Ovary (tissue), 3 donors: ENCODE measurements around the gene SLC9A6.

Experiments used
- CTCF ChIP-seq, 3 donors: fragments of 450-650 bp in 2 of 3; fragments of 200-600 bp in 1 of 3; IDR thresholded peaks; one replicate each; pipeline versions ENCODE4 v1.5.1 to v1.8.0; 2016 to 2022; ENCODE audit warnings: antibody characterized with exemption in 3 of 3, mild to moderate bottlenecking in 1 of 3
- EP300 ChIP-seq: sonication (generic); formaldehyde crosslinking; IDR thresholded peaks from one replicate; pipeline ENCODE4 v1.6.1; 2017; ENCODE audit warnings: antibody characterized with exemption
- POLR2A ChIP-seq: fragments of 450-650 bp; IDR thresholded peaks from one replicate; pipeline ENCODE4 v1.6.1; 2017; ENCODE audit warnings: antibody characterized with exemption, mild to moderate bottlenecking, moderate library complexity
- donor health status: DM: no; HTN: no; CAD: no.

GRCh38 chrX:136035663-136036062 lies 50.4 kb downstream of the SLC9A6 start:
- TF ChIP-seq CTCF (IDR thresholded peaks at IDR 0.05) (no peak), POLR2A (no peak), EP300 (no peak)
